ENCODE data around the gene ATOH8.

Gene ATOH8

DNA sequence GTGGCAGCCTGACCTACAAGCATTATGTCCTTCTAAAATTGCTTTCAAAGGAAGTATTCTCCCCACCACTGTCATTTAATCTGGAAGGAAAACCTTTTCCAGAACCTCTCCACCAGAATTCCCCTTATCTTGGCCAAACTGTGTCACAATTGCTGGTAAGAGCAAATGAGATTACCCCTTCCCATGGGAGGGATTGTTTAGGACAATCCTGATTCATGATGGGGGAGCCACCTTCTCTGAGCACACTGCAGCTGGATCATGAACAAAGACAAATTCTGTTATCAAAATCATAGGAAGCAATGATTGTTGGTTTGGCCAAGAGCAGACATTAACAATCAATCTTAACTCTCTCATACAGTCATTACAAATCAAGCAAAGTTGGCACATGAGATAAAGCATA is 18.1 kb upstream of the ATOH8 start:
- DNase-seq (ENCODE audit: low read depth in 3 of 3, low spot score in 1 of 3), result no peak

DNA sequence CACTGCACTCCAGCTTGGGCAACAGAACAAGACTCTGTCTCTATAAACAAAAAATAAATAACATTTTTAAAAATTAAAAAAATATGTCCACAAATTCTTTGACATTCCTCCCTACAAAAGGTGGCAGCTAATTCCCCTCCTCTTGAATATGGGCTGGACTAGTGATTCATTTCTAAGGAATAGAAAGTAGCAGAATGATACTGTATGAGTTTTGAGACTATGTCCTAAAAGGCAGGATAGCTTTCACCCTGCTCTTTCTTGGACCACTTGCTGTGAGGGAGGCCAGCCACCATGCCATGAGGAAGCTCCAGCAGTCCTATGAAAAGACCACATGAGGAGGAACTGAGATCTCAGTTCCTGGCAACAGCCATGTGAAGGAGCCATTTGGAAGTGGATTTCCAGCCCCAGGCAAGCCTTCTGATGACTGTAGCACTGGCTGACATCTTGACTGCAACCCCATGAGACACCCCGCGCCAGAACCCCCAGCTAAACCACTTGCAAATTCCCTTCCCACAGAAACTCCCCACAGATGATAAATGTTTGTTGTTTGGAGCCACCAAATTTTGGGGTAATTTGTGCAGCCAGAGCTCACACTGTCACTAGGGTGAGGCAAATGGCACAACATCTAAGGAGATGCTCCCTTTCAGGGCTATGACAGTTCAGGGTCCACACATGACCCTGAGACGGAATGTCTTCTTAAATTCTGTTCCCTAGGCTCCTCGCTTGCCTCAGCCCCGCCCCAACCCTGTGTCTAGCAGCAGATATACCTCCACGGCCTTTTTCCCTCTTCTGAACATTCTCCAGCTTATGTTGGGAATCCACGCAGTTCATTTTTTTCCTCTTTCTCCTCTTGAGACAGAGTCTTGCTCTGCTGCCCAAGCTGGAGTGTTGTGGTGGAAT is 17.1 kb upstream of the ATOH8 start:
- no peak for DNase-seq (ENCODE audit: low read depth in 3 of 3, low spot score in 1 of 3)

DNA sequence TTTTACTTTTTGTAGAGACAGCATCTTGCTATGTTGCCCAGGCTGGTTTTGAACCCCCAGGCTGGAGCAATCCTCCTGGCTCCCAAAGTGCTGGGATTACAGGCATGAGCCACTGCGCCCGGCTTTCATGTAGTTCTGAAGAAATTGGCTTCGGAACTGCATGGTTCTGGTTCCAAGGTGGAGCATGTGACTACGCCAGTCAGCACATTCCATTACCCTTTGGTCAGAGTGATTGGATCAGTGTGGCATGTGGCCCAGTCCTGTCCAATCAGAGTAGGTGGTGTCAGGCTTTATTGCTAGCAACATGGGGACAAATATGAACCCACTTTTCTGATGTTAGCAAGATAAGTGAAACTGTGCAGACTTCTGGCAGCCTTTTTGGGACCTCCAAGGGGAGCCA is 16.3 kb upstream of the ATOH8 start:
- no peak for DNase-seq (ENCODE audit: low read depth in 3 of 3, low spot score in 1 of 3)

DNA sequence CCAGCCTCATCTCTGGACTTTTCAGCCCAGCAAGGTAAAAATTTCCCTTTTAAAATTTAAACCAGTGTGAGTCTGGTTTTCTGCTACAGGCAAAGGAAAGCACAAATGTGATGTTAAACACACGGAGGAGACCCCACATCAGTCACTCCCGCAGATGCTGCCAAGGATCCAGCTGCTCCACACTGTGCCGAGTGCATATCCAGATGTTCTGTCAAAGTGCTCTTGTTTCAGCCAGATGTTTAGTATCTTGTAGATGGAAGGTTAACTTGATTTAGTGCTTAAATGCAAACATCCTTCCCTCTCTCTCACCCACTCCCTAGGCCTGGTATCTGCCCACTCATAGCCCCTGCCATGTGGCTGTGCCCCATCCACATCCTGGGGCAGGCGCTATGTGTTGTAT is 15.8 kb upstream of the ATOH8 start:
- DNase-seq (ENCODE audit: low read depth in 3 of 3, low spot score in 1 of 3), result no peak

DNA sequence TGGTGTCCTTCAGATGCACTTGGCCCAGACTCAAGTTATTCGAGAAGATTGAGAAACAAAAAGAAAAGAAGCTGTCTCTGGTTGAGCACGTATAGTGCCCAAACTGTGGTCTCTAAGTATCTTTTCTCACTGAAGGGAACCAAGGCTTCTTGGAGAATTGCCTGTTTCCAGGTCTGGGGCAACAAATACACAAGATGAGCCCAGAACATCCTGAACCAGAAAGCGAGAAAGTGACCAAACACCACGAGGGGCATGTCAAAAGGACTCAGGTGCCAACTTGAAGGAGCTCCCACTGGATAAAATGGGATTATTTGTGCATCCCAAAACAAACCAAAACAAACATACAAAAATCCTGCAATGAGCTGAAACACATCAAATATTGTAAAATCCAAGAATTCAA is 13.6 kb upstream of the ATOH8 start:
- DNase-seq (ENCODE audit: low read depth in 3 of 3, low spot score in 1 of 3), result no peak

DNA sequence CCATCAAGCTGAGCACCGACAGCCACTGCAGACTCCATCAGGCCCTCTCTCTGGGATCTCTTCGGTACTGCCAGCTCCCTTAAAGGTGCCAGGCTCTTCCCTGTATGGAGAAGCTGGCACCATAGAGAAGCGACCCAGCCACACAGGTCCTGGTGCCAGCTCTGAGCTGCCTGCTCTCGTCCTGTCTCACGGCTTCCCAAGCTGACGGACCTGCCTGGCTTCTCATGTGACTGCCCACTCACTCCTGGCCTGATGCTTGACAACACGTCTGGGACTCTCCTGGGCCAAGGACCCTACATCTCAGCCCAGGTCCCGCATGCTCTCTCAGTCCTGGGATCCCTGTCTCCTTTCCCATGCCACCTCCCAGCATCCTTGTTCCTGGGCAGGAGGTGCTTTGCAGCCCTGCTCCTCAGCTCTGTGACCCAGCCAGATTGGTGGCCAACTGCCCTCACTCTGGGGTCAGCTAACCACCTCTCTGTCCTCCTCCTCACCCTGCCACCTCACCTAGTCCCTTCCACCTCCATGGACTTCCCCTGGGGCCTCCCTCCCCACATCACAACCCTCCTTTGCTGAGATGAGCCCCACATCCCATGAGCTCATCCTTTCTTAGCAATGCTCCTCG is 12.5 kb upstream of the ATOH8 start:
- DNase-seq (ENCODE audit: low read depth in 3 of 3, low spot score in 1 of 3), result no peak

DNA sequence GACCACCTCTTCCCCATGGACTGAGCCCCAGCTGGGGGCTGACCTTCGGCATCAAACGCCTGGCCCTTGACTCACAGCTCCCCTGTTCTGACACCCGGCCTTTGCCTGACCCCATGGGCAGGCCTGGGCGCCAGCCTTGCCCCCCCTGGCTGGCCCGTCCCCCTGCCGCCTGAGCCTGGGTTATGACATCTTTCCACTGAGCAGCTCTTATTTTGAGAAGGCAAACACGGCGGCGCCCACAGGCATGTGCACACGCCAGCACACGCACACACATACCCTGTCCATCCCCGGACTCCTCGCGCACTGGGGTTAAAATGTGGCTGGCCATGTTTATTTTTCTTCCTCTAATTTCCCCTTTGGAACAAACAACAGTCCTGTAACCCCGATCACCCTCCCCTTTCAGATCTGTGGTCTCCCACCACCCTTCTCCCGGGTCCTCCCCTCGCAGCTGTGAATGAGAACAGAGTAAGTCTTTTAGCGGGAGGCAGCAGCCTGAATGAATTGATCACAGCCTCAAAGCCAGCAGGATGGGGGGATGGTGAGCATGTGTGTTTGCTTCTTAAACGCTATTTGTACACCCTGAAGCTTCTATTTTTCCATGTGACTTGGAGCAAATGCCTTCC is 11.8 kb upstream of the ATOH8 start:
- DNase-seq (ENCODE audit: low read depth in 3 of 3, low spot score in 1 of 3), result no peak

DNA sequence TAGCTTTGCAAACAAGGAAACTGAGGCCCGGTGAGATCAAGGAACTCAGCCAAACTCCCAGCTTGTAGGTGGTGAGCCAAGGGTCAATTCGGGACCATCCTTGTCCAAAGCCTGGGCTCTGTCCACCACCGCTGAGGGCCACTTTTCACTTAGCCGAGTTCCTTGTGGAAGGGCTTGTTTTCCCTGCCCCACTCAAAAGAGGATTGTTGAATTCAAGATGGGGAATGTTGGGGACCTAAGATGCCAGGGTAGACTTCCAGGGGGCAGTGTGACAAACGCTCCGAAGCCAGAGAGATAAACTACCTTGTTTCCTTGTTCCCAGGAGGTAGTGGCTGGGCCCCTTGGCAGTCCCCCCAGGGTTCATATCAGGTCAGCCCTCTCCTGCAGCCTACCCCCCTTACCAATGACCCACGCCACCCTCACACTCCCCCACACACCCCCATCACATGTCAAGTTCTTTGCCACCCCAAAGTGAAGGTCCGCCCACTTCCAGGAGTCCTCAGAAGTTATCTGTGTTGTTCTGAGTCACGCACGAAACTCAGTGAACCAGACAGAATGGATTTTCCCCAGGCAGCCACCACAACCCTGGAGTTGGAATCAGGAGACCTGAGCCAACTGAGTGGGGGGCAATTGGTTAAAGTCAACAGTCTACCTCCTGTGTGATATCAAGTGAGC is 10.3 kb upstream of the ATOH8 start:
- DNase-seq (ENCODE audit: low read depth in 3 of 3, low spot score in 1 of 3), result no peak

DNA sequence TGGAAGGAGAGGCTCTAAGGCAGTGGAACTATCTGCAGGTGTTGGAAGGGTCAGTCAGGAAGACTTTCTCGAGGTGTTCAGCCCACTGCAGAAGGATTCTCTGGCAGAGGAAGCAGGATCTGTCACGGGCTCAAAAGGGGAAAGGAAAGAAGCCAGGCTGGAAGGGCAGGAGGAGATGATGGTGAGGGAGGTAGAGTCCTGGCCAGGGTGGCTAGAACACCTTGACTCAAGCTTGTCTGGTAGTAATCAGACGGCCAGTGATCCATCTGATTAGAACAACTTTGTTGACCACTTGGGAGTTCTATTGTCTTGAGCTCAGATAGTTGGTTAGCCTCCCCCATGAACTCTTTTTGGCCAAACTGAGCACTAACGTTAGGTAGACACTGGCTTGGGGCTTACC is 9.7 kb upstream of the ATOH8 start:
- DNase-seq (ENCODE audit: low read depth in 3 of 3, low spot score in 1 of 3), result no peak

DNA sequence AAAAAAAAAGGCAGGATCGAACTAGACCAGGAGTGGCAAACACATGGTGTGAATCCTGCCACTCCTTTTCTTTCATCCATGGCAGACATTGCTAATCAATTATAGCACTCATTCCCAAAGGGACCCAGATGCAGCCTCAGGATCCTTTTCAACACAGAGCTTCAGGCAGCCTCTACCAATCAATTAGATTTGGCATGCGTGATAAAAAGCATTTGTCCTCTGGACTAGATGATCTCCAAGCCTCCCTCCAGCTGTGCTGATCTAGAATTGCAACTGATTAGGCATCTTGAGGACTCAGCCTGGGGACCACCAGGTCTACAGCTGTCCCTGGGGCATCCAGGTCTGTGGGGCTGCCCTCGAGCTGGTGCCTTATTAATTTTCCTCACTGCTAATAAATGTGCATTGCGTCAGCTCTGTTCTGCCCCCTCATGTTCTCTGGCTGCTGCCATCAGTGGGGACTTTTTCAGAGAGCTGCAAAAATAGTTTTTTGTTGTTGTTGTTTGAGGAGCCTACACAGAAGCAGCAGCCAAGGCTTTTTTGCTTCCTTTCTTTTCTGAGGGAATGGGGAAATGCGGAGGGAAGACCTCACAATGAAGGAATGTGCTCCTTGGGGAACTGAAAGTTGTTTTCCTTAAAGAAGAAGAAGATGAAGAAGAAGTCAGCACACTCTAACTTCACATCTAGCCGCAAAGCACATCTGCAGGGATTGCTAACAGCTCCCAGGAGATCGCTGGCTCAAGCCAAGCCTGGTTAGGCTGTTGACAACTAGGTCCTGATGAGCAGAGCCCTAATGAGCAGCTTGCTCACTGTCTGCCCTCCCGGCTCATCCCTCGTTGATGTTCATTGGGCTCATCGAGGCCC is 8.8 kb upstream of the ATOH8 start:
- no peak for DNase-seq (ENCODE audit: low read depth in 3 of 3, low spot score in 1 of 3)

DNA sequence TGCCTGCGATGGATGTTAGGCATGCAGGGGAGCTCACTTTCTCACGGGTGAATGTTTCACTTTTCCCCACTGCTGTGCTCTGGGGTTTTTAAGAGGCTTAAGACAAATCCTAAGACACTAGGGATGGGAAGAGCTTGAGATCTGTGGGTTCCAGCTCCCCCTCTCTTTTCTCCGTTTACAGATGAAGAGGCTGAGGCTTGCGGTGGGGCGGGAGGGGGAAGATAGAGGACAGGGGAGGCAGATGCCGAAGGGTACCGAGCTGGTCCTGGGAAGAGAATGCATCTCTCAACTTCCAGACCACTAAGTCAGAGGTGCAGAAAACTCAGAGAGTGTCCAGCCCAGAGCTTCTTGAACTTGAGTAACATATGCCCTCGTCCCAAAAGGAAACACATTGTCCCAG is 8.2 kb upstream of the ATOH8 start:
- no peak for DNase-seq (ENCODE audit: low read depth in 3 of 3, low spot score in 1 of 3)

DNA sequence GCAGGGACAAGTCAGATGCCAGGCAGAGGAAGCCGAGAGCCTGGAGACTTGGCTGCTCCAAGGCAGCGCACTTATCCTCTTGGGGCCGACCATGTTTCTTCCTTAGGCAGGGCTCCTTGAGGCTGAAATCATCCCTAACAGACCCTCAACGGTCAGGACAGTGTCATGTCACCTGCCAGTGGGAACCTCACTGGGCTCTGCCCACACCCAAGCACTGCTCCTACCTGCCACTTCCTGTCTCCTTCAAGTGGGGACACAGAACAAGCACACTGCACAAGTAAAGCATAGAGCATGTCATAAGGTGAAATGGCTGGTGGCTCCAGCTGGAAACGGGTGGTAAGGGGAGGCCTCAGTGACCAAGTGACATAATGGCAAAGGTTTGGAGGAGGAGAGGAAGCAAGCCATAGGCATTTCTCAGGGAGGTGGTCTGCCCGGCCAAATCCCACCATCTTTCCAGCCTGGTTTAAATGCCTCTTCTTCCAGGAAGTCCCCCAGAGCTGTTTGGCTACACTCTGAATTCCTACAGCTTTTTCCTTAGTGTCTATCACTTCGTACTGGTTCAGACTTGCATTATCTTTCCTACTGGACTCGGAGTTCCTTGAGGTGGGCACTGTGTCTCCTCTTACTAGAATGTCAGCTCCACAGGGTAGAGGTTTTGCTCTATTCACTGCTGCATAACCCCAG is 7.3 kb upstream of the ATOH8 start:
- DNase-seq (ENCODE audit: low read depth in 3 of 3, low spot score in 1 of 3), result no peak

DNA sequence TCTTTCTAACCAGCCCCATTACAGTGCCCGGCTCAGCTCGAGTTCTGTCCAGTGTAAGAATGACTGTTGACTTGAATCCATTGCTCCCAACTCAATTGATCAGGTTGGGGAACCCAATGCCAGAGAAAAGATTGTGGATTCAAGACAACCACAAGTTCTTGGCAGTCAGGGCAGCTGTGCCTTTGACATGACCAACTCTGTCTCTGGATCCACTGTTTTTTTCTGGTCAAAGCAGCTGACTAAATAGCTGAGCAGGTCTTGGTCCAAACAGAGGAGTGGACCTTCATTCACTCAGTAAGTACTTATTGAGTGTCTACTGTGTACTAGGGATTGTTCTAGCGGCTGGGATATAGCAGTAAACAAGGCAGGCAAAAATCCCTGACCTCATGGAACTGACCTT is 6.3 kb upstream of the ATOH8 start:
- no peak for DNase-seq (ENCODE audit: low read depth in 3 of 3, low spot score in 1 of 3)

DNA sequence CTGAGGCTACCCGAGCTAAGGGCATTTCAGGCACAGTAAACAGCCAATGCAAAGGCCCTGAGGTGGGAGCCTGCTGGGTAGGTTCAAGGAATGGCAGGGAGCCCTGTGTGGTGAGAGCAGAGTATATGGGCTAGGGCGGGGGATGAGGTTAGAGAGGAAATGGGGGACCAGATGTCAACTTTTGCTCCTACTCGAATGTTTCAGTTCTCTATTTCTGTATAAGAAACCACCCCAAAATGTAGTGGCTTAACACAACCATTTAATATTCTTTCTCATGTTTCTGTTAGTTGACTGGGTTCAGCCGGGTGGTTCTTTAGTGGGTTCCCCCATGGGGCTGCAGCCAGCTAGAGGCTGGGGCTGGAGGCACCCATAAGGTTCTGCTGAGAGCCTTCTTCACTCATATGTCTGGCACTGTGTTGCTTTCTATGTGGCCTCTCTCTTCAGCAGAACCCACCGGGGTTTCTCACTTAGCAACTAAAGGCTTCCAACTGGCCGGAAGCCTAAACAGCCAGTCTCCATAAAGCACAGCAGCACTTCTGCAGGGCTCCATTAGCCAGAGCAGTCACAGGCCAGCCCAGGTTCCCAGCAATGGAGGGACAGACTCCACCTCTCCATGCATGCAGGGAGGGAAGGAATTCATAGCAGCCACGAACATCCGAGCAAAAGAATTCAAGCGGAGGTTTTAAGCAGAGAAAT is 5.6 kb upstream of the ATOH8 start:
- no peak for DNase-seq (ENCODE audit: low read depth in 3 of 3, low spot score in 1 of 3)

DNA sequence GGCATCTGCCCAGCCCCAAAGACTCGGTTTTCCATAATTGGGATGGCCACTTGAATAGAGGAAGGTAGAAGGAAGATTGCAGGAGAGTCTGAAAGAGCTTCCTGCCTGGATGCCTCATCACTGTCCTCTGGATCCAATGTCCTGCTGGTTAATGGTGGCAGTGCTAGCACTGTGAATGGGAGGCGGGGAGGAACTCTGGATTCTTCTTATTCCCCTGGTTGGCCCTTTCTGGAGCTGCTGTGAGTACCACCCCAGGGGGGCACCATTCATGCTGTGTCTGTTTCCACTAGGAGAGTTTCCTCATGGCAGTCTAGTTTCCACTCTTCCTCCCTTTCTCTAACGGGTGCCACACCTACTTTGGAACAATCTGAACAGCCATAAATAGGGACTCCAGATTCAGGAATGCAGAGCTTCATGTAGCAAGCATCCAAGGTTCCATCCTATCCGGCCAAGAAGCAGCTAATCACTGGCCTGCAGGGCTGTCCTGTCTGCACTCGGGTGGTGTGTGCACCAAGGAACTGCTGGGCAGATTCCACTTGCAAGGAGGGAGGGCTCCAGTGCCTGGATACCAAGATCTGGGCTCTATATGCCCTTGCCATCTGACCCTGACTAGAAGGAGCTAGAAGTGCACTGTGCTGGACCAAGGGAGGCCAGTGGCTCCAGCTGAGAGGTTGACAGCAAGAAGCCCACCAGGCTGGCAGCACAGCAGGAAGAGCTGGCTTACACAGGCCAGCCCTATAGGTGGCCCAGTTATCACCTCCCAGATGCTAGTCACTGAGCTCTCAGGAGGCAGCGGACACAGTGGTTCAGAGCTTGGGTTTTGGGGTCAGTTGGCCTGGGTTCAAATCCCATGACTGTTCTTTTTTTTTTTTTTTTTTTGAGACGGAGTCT is 4.6 kb upstream of the ATOH8 start:
- no peak for DNase-seq (ENCODE audit: low read depth in 3 of 3, low spot score in 1 of 3)

DNA sequence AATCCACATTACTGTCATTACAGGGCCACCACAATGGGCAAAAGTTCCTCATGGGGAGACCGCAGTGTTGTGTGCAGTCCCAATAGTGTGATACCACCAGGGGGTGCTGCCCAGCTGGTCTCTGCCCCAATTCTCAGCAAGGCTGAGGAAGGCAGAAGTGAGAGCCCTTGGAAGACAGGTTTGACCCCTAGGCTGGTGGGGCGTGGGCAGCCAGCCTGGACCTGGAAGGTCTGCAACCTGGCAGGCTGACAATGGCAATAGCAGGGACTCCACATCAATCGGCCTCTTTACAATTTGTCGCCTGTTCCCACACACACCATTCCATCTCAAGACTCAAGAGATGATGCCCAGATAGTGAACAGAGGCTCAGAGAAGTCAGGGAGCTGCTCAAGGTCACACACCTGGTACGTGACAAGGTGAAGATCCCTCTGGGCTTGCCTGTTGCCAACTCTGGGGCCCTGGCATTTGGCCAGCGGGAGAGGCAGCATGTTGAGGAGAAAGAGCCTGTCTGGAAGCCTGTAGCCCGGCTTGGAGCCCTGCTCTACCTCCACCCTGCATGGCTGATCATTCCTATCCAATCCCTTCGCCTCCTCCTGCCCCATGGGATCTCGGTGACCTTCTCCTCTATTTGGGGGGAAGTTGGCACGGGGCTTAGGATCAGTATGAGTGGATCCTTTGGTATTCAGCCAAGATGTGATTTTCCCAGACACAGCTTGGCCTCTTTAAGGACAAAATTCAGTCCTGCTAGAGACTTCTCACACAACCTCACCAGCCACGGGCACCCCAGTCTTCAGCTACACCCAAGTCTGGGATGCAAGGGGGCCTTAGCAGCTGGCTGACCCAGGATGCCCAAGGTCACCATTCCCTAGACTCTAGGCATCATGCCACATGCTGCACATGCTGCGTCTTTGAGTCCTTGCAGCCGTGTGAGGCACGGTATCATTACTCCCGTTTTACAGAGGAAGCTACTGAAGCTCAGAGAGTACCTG is 2.9 kb upstream of the ATOH8 start:
- DNase-seq (ENCODE audit: low read depth in 3 of 3, low spot score in 1 of 3), result peak in 2 of 3 donors; percentile 10 to 43

DNA sequence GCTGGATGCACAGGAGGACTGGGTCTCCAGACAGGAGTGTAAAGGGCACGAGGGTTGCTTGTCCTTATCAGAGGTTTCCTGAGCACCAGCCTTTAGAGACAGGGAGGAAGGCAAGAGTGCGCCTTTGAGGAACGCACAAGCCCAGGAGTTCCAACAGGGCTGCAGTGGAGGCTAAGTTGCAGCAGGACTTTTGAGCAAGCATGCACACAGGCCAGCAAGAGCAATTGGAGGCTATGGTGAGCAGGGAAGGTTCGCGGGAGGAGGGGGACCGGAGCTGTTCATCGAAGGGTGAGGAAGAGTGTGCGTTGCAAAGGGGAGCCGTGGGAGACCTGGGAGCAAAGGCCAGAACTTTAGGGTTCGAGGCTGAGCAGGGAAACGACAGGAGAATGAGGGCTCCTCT is 2.2 kb upstream of the ATOH8 start:
- no peak for DNase-seq (ENCODE audit: low read depth in 3 of 3, low spot score in 1 of 3)

All from stimulated activated CD4-positive, alpha-beta T cell treated with anti-CD3 and anti-CD28 coated beads, TNF-alpha, amount 100 ng/mL, for 1 hour (primary cell).